Measurements from ENCODE around the gene TNS3.

DNA sequence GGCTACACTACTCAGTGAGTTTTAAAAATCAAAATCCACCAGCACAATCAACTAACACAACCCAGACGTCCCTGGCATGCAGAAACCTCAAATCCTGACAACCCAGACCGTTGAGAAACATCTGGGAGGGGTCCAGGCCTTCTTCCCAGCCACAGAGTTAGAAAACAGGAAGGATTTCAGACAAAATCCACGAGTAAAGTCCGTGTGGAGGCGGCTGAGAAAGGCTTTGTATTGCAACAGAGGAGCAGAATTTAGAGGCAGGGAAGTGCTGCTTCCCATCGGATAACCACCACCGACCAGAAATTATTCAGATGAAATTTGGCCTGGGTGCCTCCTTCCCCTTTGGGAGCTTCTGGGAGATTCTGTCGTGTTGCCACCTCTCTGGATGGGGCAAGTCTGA is 61.5 kb downstream of the TNS3 start:
- TF ChIP-seq, protein P1, sequence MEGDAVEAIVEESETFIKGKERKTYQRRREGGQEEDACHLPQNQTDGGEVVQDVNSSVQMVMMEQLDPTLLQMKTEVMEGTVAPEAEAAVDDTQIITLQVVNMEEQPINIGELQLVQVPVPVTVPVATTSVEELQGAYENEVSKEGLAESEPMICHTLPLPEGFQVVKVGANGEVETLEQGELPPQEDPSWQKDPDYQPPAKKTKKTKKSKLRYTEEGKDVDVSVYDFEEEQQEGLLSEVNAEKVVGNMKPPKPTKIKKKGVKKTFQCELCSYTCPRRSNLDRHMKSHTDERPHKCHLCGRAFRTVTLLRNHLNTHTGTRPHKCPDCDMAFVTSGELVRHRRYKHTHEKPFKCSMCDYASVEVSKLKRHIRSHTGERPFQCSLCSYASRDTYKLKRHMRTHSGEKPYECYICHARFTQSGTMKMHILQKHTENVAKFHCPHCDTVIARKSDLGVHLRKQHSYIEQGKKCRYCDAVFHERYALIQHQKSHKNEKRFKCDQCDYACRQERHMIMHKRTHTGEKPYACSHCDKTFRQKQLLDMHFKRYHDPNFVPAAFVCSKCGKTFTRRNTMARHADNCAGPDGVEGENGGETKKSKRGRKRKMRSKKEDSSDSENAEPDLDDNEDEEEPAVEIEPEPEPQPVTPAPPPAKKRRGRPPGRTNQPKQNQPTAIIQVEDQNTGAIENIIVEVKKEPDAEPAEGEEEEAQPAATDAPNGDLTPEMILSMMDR (IDR thresholded peaks at IDR 0.05): no peak
- TF ChIP-seq POLR2AphosphoS5 (IDR thresholded peaks at IDR 0.05; ENCODE audit: low read depth, low read length): no peak
- TF ChIP-seq, protein P2, sequence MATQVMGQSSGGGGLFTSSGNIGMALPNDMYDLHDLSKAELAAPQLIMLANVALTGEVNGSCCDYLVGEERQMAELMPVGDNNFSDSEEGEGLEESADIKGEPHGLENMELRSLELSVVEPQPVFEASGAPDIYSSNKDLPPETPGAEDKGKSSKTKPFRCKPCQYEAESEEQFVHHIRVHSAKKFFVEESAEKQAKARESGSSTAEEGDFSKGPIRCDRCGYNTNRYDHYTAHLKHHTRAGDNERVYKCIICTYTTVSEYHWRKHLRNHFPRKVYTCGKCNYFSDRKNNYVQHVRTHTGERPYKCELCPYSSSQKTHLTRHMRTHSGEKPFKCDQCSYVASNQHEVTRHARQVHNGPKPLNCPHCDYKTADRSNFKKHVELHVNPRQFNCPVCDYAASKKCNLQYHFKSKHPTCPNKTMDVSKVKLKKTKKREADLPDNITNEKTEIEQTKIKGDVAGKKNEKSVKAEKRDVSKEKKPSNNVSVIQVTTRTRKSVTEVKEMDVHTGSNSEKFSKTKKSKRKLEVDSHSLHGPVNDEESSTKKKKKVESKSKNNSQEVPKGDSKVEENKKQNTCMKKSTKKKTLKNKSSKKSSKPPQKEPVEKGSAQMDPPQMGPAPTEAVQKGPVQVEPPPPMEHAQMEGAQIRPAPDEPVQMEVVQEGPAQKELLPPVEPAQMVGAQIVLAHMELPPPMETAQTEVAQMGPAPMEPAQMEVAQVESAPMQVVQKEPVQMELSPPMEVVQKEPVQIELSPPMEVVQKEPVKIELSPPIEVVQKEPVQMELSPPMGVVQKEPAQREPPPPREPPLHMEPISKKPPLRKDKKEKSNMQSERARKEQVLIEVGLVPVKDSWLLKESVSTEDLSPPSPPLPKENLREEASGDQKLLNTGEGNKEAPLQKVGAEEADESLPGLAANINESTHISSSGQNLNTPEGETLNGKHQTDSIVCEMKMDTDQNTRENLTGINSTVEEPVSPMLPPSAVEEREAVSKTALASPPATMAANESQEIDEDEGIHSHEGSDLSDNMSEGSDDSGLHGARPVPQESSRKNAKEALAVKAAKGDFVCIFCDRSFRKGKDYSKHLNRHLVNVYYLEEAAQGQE (IDR thresholded peaks at IDR 0.05; ENCODE audit: insufficient read depth in 1 of 2, low read depth in 2 of 2, low read length in 1 of 2): no peak
- TF ChIP-seq SIN3A (IDR thresholded peaks at IDR 0.05; ENCODE audit: borderline replicate concordance, insufficient read depth, low read depth, low read length): no peak
